ENCODE data around the gene GPC5.

- TF ChIP-seq CTCF (IDR thresholded peaks at IDR 0.05 in 4 of 5, conservative IDR thresholded peaks at IDR 0.05 in 1 of 5), result no peak
- no peak for TF ChIP-seq POLR2A (IDR thresholded peaks at IDR 0.05)
These were observed 222.7 kb downstream of the GPC5 start for GRCh38 chr13:91621161-91621560.

Measured in gastrocnemius medialis (tissue), 4 donors.